HepG2 (cell line): ENCODE results near the gene IMPDH1. TPM values are rescaled to one million over a fixed set of nuclear protein-coding genes. Genes with fewer than 3 reads are reported as not detected.

ENCODE experiments used
- ATAC-seq: fragments of 200-7000 bp; cut with Tn5 transposase; 3 replicates; pipeline ENCODE4 v1.9.1; 2020; ENCODE audit warnings: mild to moderate bottlenecking, moderate library complexity
- BruUV-seq: library from RNA; stranded (reverse); fragments of 400-500 nt; replicated peaks from 2 replicates; lab custom pipeline; 2021; lab: Mats Ljungman, UMichigan
- CTCF ChIA-PET: fragments of 300-600 bp; formaldehyde crosslinking; extraction: SDS; loops from one replicate; lab custom pipeline; 2021; ENCODE audit warnings: low total read pairs, inconsistent platforms, low intra/inter-chr PET ratio; lab: Yijun Ruan, JAX
- POLR2A ChIA-PET: fragments of 350-600 bp; sonication (Branson Sonifier 250); formaldehyde crosslinking; loops from one replicate; lab custom pipeline; 2020; ENCODE audit warnings: antibody characterized with exemption, inconsistent platforms; lab: Yijun Ruan, JAX
- DNase-seq: peaks from one replicate; pipeline ENCODE4 v3.0.0-alpha.2; 2015; ENCODE audit warnings: low spot score
- FAIRE-seq: peaks from 3 replicates; lab custom pipeline; 2011; peaks lifted over from hg19 to GRCh38; lab: Jason Lieb, UNC
- H2AFZ ChIP-seq: one replicate; pipeline ENCODE4 v1.6.1; 2011; ENCODE audit warnings: low read length, inconsistent platforms
- H3K27ac ChIP-seq: fragments of 300-600 bp; 3 replicates; pipeline ENCODE4 v1.8.0; 2011; ENCODE audit warnings: mixed run types, mild to moderate bottlenecking, mixed read lengths, low read length, inconsistent platforms; ENCODE audit not compliant: insufficient read depth; ENCODE audit errors: extremely low read length
- H3K27me3 ChIP-seq, 2 experiments: fragments of 200-600 bp in 1 of 2; 2 replicates in 1 of 2; 3 replicates in 1 of 2; pipeline versions ENCODE4 v1.6.0 to v1.8.0; 2011; ENCODE audit warnings: low read length in 2 of 2, mild to moderate bottlenecking in 2 of 2, moderate library complexity in 2 of 2, inconsistent platforms in 1 of 2; ENCODE audit not compliant: insufficient read depth in 2 of 2, control insufficient read depth in 1 of 2
- H3K36me3 ChIP-seq, 2 experiments: fragments of 200-600 bp in 1 of 2; replicated peaks in 1 of 2; 2 replicates in 1 of 2; 3 replicates in 1 of 2; pipeline versions ENCODE4 v1.5.1 to v1.8.0; 2011; ENCODE audit warnings: low read length in 2 of 2, inconsistent platforms in 1 of 2; ENCODE audit not compliant: insufficient read depth in 2 of 2, control insufficient read depth in 1 of 2
- H3K4me1 ChIP-seq: 2 replicates; pipeline ENCODE4 v1.5.1; 2012; ENCODE audit warnings: low read length, inconsistent platforms; ENCODE audit not compliant: insufficient read depth
- H3K4me2 ChIP-seq: 2 replicates; pipeline ENCODE4 v1.6.0; 2011; ENCODE audit warnings: low read depth, low read length, inconsistent platforms
- H3K4me3 ChIP-seq, 3 experiments: fragments of 200-600 bp in 1 of 3; sonication (generic), shearing (Covaris generic) in 1 of 3; replicated peaks in 1 of 3; 2 replicates each; pipeline ENCODE4 v1.5.1; 2011 to 2016; ENCODE audit warnings: low read length in 3 of 3, inconsistent platforms in 2 of 3, low read depth in 2 of 3, mild to moderate bottlenecking in 2 of 3, control low read depth in 1 of 3, mixed read lengths in 1 of 3; ENCODE audit not compliant: insufficient read depth in 1 of 3
- H3K79me2 ChIP-seq: one replicate; pipeline ENCODE4 v1.6.1; 2011; ENCODE audit warnings: low read length, inconsistent platforms; ENCODE audit not compliant: insufficient read depth
- H3K9ac ChIP-seq: 2 replicates; pipeline ENCODE4 v1.6.0; 2011; ENCODE audit warnings: mild to moderate bottlenecking, low read depth, low read length, inconsistent platforms; ENCODE audit not compliant: insufficient read depth
- H3K9me3 ChIP-seq: 2 replicates; pipeline ENCODE4 v1.5.1; 2012; ENCODE audit warnings: mild to moderate bottlenecking, low read length
- H4K20me1 ChIP-seq: 2 replicates; pipeline ENCODE4 v1.6.0; 2011; ENCODE audit warnings: inconsistent platforms, mild to moderate bottlenecking, low read length, moderate library complexity; ENCODE audit not compliant: insufficient read depth
- BCL6 ChIP-seq: IDR thresholded peaks from 2 replicates; pipeline ENCODE4 v1.6.1; 2016; ENCODE audit warnings: missing genetic modification reagents, missing compliant biosample characterization
- SIN3B ChIP-seq: fragments of 150-350 bp; IDR thresholded peaks from 2 replicates; pipeline ENCODE4 v1.6.1; 2014; ENCODE audit warnings: low read length
- ZBTB20 ChIP-seq: sonication (generic); formaldehyde crosslinking; IDR thresholded peaks from 2 replicates; pipeline ENCODE4 v1.8.1; 2023; ENCODE audit warnings: missing genetic modification reagents, low read depth, mild to moderate bottlenecking, borderline replicate concordance
- ZNF780A ChIP-seq: sonication (generic); formaldehyde crosslinking; IDR thresholded peaks from 2 replicates; pipeline ENCODE4 v1.8.0; 2022; ENCODE audit warnings: mild to moderate bottlenecking, missing genetic modification reagents, moderate library complexity
- WGBS: methylation state at CpG from one replicate; pipeline ENCODE4 v1.1.6; 2017; ENCODE audit warnings: low lambda C conversion rate; 5-methylcytosine and 5-hydroxymethylcytosine counted together
- in situ Hi-C: cut with HindIII; loops from 2 replicates; pipeline ENCODE4 v1.10.0; 2017; ENCODE audit warnings: low pct_unique_long_range_greater_than_20kb; ENCODE audit not compliant: extremely low pct_ligation_motif_present
- intact Hi-C: fragments of 100-400 bp; cut with micrococcal nuclease; formaldehyde crosslinking; loops from one replicate; pipeline ENCODE4 v1.10.0; 2022; ENCODE audit not compliant: unreplicated experiment
- polyA plus RNA-seq, 8 experiments: library from polyadenylated mRNA; depleted of rRNA in 3 of 8; stranded (reverse) in 7 of 8; unstranded in 1 of 8; fragments of >200 nt; fragmentation: Illumina TruSeq in 4 of 8; extraction: Trizol in 4 of 8; gene quantifications; 2 replicates each; pipeline versions ENCODE4 v1.2.1 to v1.2.3, GENCODE V29; 2011 to 2016; ENCODE audit warnings: low read depth in 4 of 8, missing spikeins in 1 of 8, mixed read lengths in 1 of 8; ENCODE audit not compliant: insufficient read depth in 1 of 8
- total RNA-seq, 5 experiments: library from RNA; depleted of rRNA; stranded (reverse); fragments of >200 nt; fragmentation: Illumina TruSeq; extraction: Trizol; gene quantifications; 2 replicates each; pipeline ENCODE4 v1.2.3, GENCODE V29; 2016; ENCODE audit warnings: low read depth in 1 of 5
- TF ChIP-seq, protein P1 (sequence below): fragments of 450-650 bp; IDR thresholded peaks from 2 replicates; pipeline ENCODE4 v1.6.1; 2017
- TF ChIP-seq, protein P2 (sequence below): sonication (generic); formaldehyde crosslinking; IDR thresholded peaks from 2 replicates; pipeline ENCODE4 v1.4.0; 2020; ENCODE audit warnings: mild to moderate bottlenecking, low read depth, missing genetic modification reagents
- TF ChIP-seq, protein P3 (sequence below): sonication (generic); formaldehyde crosslinking; IDR thresholded peaks from 2 replicates; pipeline ENCODE4 v1.5.0; 2020; ENCODE audit warnings: missing genetic modification reagents

IMPDH1 gene
- total and polyA plus RNA-seq, 2 of the 13 experiments (the other 11 are each of a cell fraction or from before 2014, with no cell fraction given), result 22.8 to 34.0 TPM

DNA sequence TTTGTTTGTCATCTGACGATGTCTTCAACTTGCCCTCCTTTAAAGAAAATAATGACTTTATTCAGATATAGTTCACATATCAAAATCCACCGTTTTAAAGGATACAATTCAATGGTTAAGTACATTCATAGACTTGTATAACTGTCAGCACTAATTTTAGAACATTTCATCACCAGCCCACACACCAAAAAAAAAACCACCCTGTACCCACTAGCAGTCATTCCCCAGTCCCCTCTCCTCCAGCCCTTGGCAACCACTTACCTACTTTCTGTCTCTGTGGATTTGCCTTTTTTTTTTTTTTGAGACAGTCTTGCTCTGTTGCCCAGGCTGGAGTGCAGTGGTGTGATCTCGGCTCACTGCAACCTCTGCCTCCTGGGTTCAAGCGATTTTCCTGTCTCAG, 40.6 kb upstream of the IMPDH1 start:
- DNase-seq (no peak), FAIRE-seq (no peak), ATAC-seq (no peak)
- TF ChIP-seq ZNF780A (CRISPR knock-in tag) (no peak), BCL6 (CRISPR knock-in tag) (no peak), SIN3B (no peak), ZBTB20 (no peak)
- TF ChIP-seq, protein P1, sequence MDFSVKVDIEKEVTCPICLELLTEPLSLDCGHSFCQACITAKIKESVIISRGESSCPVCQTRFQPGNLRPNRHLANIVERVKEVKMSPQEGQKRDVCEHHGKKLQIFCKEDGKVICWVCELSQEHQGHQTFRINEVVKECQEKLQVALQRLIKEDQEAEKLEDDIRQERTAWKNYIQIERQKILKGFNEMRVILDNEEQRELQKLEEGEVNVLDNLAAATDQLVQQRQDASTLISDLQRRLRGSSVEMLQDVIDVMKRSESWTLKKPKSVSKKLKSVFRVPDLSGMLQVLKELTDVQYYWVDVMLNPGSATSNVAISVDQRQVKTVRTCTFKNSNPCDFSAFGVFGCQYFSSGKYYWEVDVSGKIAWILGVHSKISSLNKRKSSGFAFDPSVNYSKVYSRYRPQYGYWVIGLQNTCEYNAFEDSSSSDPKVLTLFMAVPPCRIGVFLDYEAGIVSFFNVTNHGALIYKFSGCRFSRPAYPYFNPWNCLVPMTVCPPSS, result no peak
- TF ChIP-seq, protein P2, sequence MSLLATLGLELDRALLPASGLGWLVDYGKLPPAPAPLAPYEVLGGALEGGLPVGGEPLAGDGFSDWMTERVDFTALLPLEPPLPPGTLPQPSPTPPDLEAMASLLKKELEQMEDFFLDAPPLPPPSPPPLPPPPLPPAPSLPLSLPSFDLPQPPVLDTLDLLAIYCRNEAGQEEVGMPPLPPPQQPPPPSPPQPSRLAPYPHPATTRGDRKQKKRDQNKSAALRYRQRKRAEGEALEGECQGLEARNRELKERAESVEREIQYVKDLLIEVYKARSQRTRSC (CRISPR knock-in tag), result no peak
- TF ChIP-seq, protein P3, sequence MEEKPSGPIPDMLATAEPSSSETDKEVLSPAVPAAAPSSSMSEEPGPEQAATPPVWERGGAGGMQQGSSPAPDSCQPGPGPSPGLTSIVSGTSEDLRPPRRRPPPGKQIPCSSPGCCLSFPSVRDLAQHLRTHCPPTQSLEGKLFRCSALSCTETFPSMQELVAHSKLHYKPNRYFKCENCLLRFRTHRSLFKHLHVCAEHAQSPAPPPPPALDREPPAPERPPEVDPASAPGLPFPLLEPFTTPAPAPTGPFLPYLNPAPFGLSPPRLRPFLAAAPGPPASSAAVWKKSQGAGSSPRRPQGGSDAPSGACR (CRISPR knock-in tag), result no peak
- 49% methylated on average over 4 of the region's 4 CpGs for WGBS
- no peak overlapping the region for H2AFZ ChIP-seq
- intact Hi-C loops (no loop called here), in situ Hi-C loops (no loop called here)
- CTCF ChIA-PET, result no interaction called here
- no peaks in the 10 kb centered on the region for H4K20me1 ChIP-seq
- H3K9me3 ChIP-seq, result no peaks in the 10 kb centered on the region
- H3K9ac ChIP-seq, result no peak overlapping the region
- POLR2A ChIA-PET, result no interaction called here
- H3K79me2 ChIP-seq, result no peaks in the 10 kb centered on the region
- no TSS peak for BruUV-seq
- peaks cover 0 to 12% of the 10 kb centered on the region in 2 experiments; a peak in 3 of 5 replicates for H3K27me3 ChIP-seq
- H3K27ac ChIP-seq, result no peak overlapping the region
- no peaks in the 10 kb centered on the region for H3K36me3 ChIP-seq
- no peak overlapping the region for H3K4me3 ChIP-seq
- peaks cover 39% of the 10 kb centered on the region for H3K4me1 ChIP-seq
- no peak overlapping the region for H3K4me2 ChIP-seq
